GM18517 (cell line): ENCODE measurements around the gene FOXF2.
"Not testable (repeated sequence)": the region's sequence is repeated elsewhere in the genome, so short reads cannot be mapped to it uniquely, and the experiment has no call there.

Source experiments
- ATAC-seq: cut with Tn5 transposase; IDR thresholded peaks from one replicate; pipeline ENCODE4 v1.9.1; 2021; ENCODE audit warnings: mild to moderate bottlenecking, moderate library complexity; ENCODE audit not compliant: unreplicated experiment

FOXF2 gene

GRCh38 chr6:1389369-1390132 lies at the start of gene FOXF2:
TSS of gene FOXF2 (plus strand) at chr6:1389576. CDS start at chr6:1389948, 372 bp downstream.
- ATAC-seq = no peak

DNA sequence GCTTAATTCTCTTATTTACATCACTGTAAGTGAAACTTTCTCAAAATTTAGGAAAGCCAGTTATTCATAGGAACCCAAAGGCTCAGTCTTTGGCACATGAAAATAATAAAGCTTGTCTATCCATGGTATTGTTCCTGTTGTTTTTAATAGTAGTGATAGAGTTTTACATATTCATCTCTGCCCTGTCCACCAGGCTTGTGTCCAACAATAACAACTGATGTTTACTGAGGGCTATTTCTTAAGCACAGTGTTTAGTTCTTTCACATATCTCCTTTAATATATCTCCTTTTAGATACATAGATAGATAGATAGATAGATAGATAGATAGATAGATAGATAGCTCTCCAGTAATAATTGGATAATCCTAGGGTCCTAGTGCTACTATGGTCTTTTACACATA lies 43.3 kb upstream of the FOXF2 start:
- no peak for ATAC-seq

DNA sequence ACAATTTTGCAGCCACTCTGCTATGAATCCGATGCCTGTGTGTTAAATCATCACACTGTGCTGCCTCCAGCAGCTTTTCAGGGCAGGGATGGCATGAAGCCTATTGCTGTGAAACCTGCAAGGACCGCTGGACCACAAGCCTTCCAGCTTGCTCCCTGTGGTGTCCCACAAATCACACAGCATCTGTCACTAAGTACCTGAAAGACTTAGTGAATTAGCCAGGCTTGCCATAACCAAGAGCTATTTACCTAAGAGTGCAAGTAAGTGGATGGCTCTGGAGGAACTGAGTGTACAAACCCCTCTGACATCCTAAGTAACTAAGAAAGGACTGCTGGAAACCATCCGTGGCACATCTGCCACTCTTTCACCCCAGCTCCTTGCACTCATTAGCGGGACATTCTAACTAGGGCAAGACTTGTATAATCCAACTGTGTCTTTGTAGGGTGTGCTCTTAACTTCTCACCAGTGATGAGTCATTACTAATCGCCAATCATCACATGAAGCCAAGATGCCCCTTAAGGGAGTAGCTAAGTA lies 42.8 kb upstream of the FOXF2 start:
- no peak for ATAC-seq

- no peak for ATAC-seq
Observed at GRCh38 chr6:1347161-1347560, 42.2 kb upstream of the FOXF2 start.

DNA sequence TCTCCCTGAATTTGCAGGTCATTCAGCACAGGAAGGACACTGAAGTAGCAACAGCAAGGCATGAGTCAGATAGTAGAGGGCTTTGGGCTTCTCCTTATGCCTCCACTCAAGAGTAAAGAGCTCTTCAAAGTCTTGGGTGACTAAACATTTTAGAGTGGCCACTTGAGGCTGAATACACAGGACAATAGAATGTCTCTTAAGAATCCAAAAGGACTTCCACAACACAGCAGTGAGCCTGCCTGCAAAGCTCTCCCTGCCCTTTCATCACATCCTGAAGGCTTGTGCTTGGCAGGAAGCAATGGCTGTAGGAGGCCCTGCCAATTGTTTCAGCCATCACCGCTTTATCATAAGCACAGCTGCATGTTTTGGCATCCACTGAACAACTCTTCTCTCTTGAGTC lies 40.7 kb upstream of the FOXF2 start:
- ATAC-seq = no peak

DNA sequence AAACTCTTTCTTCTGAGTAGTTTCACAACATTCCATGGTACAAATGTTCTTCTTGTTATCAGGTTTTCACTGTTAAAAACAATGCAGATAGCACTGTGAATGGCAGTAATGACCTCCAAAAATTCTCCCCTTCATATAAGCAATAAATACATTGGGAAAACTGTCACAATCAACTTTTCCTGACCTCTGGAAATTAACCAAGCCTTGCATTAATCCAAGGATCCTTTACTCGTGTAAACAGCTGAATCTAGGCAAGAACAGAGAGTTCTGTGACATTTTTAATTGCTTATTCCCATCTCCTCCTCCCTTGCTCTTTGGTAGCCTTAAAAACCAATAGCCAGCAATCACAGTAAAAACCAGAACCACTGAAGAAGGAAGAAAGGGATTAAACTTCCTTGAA lies 39.7 kb upstream of the FOXF2 start:
- no peak for ATAC-seq

GRCh38 chr6:1351381-1352008 lies 37.9 kb upstream of the FOXF2 start:
- no peak for ATAC-seq

DNA sequence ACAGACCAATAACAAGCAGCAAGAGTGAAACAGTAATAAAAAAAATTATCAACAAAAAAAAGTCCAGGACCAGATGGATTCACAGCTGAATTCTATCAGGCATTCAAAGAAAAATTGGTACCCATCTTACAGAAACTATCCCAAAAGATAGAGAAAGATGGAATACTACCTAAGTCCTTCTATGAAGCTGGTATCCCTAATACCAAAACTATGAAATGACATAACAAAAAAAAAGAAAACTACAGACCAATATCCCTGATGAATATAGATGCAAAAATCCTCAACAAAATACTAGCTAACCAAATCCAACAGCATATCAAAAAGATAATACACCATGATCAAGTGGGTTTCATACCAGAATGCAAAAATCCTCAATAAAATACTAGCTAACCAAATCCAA lies 34.3 kb upstream of the FOXF2 start:
- not testable (repeated sequence) for ATAC-seq

DNA sequence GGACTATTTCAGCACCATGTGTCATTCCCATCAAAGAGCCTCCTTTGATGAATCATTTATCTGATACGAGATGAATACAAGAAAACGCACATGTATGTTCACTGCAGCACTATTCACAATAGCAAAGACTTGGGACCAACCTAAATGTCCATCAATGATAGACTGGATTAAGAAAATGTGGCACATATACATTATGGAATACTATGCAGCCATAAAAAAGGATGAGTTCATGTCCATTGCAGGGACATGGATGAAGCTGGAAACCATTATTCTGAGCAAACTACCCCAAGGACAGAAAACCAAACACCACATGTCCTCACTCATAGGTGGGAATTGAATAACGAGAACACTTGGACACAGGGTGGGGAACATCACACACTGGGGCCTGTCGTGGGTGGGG lies 27.7 kb upstream of the FOXF2 start:
- ATAC-seq = not testable (repeated sequence)

DNA sequence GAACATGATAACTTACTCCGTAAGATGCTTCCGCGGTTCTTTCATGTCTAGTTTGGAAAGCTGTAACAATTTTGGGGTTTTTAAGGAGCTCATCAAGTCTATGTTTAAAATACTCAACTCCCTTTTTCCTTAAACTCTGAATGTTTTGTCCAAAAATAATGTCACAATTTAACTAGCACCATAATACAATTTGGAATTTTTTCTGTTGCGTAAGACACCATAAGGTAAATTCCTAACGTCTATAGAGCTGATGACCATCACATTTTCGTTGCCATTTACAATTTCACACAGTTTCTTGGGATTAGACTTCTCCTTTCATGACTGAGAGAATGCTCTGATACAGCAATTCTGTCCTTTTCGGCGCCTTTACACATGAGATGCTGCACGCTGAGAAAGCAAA lies 26.7 kb upstream of the FOXF2 start:
- ATAC-seq = no peak

DNA sequence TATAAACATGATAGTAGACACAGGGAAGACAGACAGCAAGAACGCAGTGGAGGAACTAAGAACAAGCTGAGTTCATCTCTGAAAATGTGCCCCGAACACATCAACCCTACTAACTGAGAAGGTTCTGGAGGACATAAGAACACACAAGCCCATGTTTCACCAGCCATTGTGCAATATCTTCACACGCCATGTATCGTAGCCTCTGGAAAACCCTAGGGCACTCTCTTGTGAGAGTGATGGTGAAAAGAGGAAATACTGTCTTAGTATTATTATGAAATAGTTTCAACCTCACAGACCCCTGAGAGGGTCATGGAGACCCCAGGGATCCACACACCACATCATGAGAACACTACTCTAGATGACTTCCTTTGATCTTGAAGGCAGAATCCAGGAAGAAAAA lies 26.1 kb upstream of the FOXF2 start:
- no peak for ATAC-seq

GRCh38 chr6:1363729-1364572 lies 25.4 kb upstream of the FOXF2 start:
- ATAC-seq = no peak

DNA sequence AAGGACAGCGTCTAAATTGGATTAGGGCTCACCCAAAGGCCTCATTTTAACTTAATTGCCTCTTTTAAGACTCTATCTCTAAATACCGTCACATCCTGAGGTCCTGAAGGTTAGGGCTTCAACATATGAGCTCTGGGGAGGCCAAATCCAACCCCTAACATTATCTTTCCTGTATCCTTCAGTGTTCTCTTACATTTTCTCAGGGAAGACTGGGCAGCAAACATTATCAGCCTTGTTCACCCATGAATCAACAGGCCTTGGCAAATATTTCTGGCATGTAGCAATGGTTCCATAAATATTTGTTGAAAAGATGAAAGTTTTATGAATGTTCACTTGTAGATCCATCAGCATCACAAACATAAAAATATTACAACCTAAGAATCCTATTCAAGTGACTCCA lies 24.6 kb upstream of the FOXF2 start:
- ATAC-seq = no peak

- no peak for ATAC-seq
Observed at GRCh38 chr6:1365686-1366085, 23.7 kb upstream of the FOXF2 start.

DNA sequence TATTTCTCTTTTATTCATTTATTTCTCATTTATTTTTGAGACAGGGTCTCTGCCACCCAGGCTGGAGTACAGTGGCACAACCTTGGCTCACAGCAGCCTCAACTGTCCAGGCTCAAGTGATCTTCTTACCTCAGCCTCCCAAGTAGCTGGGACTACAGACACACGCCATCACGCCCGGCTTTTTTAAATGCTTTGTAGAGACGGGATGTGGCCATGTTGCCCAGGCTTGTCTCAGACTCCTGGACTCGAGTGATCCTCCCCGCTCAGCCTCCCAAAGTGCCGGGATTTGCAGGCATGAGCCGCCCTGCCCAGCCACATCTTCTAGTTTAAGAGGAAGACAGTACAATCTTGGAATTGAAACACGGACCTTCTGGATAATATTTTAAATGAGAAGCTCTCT lies 21.6 kb upstream of the FOXF2 start:
- ATAC-seq = no peak

DNA sequence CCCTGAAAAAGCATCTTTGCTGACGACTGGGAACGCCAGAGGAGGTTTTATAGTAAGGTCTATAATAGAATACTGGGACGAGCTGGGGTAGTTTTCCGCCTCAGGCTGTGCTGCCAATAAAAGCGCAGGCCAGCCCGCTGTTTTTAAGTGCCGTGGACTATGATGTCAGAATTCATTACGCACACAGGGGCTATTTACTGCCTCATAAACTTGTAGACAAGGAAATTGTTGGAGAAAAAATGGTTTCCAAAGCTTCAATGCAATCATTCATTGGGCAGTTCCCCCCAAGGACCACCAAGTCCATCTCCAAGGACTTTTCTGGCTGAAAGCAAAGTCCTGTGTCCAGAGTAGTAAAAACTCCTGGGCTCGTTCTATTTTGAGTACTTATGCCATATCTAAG lies 20.4 kb upstream of the FOXF2 start:
- no peak for ATAC-seq

DNA sequence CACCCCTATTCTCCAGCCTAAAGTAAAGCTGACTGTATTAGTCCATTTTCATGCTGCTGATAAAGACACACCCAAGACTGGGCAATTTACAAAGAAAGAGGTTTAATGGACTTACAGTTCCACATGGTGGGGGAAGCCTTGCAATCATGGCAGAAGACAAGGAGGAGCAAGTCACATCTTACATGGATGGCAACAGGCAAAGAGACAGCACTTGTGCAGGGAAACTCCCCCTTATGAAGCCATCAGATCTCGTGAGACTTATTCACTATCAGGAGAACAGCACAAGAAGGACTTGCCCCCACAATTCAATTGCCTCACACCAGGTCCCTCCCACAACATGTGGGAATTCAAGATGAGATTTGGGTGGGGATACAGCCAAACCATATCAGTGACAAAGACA lies 19.7 kb upstream of the FOXF2 start:
- not testable (repeated sequence) for ATAC-seq

DNA sequence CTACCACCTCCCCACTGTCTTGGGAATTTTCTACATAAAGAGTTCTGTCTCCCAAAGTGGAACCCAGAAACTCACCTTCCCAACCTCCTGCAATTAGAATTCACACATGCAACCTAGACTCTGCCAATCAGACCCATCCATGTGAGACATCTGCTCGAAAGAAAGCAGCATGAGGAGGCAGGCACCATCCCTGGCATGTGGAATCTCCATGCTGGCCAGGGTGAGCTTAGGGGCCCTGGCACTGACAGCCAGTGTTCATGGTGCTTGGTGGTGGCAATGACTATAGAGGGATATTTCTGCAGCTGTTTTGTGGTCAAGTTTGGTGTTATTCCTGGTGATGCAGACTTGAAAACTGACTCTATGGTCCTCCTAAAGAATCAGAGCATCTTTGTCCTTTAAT lies 17.4 kb upstream of the FOXF2 start:
- ATAC-seq = no peak

DNA sequence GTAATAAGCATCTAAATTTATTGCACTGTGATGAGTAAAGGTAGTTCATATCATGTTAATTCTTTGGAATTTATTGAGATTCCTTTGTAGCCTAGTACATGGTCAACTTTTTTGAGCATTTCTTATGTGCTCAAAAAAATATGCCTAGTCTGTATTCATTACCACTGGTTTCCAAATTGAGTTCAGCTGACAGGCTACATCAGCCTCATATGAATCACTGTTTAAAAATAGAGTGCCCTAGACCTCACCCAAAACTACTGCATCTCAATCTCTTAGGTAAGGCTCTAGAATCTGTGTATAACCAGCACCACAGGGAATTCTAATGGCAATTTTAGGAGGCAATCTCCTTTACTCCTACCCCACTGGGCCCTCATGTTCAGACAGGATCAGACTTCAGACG lies 16.7 kb upstream of the FOXF2 start:
- no peak for ATAC-seq

DNA sequence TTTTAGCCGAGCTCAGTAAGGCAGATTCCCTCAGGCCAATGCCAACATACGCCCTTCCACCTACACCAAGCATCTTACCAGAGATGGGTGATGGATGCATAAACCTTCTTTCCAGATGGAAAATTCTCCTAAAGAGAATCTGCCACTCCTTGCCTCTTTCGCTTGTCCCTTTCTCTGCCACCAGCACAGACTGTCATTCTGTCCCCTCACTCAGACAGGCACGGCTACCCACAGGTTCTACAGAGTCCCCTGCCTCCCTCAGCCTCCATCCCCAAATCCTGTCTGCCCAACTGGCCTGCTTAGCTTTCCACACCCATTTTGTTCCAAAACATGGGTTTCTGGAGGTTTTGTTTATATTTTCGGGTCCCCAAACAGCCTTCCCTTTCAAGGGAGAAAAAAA lies 12.7 kb upstream of the FOXF2 start:
- ATAC-seq = no peak

- ATAC-seq = no peak
Observed at GRCh38 chr6:1377526-1377925, 11.8 kb upstream of the FOXF2 start.
